Subcutaneous adipose tissue (tissue), 4 donors: Measurements from ENCODE around the gene FGD2. TPM values are rescaled to one million over a fixed set of nuclear protein-coding genes. Genes with fewer than 3 reads are reported as not detected.

ENCODE experiments used
- CTCF ChIP-seq: fragments of 450-650 bp; IDR thresholded peaks from one replicate; pipeline ENCODE4 v1.5.1; 2016; ENCODE audit warnings: low read depth, mild to moderate bottlenecking, control low read depth, antibody characterized with exemption, moderate library complexity
- total RNA-seq, 4 donors: library from RNA; depleted of rRNA; stranded (reverse); fragments of >200 nt; gene quantifications; one replicate each; pipeline ENCODE4 v1.1.0, GENCODE V29; 2016

FGD2 gene
- total RNA-seq, 4 donors from 2014 or later: 37.3 to 102 (median 54.3) TPM

GRCh38 chr6:36979347-36979742, 26.1 kb upstream of the FGD2 start:
- no peak for TF ChIP-seq CTCF

- TF ChIP-seq CTCF: no peak
Measured at GRCh38 chr6:36980129-36980528, 25.3 kb upstream of the FGD2 start.

- no peak for TF ChIP-seq CTCF
Measured at GRCh38 chr6:36980876-36981619, 24.4 kb upstream of the FGD2 start.

DNA sequence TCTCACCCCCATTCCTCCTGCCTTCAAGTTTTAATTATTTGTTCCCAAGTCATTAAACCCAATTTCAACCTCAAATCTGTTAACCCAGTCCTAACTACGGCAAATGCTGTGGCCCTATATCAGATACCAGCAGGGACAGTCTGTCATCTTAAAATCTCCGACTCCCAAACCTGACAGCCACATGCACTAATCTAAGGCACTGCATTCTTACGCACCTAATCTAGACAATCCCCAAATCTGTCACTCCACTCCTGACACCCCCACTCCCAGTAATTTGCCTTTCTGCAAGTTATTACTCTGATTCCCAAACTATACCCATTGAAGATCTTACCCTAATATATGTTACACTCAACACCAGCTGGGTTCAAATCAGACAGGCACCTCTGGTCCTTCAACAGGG, 21.9 kb upstream of the FGD2 start:
- no peak for TF ChIP-seq CTCF

DNA sequence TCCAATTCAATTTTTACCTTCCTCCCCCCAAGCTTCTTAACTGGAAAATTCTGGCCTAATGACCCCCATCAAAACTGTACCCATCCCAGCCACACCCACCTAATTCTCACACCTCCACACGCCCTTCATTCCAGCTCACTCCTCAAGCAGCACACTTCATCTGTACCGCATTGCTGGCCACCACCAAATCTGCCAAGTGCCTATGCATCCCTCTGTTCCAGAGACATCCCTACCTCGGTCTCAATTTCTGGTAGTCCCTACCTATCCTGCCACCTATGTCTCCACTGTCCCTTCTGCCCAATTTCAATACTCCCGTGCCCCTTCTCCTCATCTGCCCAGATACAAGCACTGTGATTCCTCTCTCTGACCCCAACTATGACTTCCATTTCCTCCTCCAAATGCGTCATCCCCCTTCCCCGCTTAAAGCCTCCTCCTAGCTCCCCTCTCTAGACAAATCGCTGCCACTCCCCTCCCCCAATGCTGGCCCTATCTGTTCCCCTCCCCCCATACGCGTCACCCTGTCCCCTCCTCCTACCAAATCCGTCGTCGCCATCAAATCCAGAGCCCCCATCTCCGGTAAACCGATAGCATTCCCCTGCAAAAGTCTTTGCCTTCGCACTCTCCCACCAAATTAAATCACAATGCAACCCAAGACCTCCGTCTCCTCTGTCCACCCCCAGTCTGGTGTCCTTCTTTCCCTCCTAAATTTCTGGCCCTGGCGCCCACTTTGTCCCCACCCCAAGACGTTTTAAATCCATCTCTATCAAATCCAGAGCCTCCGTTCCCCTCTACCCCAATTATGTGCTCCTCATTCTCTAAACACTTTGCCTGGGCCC, 20.7 kb upstream of the FGD2 start:
- TF ChIP-seq CTCF: no peak

DNA sequence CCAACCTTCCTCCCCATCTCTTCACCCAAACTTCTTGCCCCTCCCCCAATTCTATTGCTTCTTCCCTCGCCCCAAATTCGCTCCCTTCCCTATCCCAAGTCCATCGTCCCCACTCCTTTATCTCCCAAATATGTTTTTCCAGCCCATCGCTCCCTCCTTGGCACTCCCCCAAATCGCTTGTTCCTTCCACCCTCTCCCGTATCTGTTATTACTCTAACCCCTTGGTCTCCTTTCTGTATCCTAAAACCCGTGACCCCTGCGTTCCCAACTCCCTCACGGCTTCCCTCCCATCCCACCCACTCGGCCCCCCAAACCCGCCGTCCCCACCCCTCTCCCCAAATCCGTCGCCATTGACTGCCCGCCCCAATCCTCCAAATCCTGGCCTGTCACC, 20.0 kb upstream of the FGD2 start:
- no peak for TF ChIP-seq CTCF
